ENCODE data around the gene SOWAHA. TPM values are rescaled to one million over a fixed set of nuclear protein-coding genes. Genes with fewer than 3 reads are reported as not detected.

SOWAHA gene
- total RNA-seq, 1 experiment from 2014 or later = 0.20 TPM

- Histone ChIP-seq H2BK120ac (ENCODE audit: low read depth, low read length, poor library complexity, severe bottlenecking) (no peak overlapping the region), H2AFZ (ENCODE audit: low read length) (no peak overlapping the region), H2BK20ac (ENCODE audit: low read depth, low read length, poor library complexity, severe bottlenecking) (no peak overlapping the region), H3K27me3 (ENCODE audit: insufficient read depth, low read length) (peaks cover 16% of the 10 kb centered on the region; the same call in 1 of the 2 replicates), H2BK12ac (ENCODE audit: insufficient read length, low read depth, low read length) (no peak overlapping the region), H3K4ac (ENCODE audit: low read depth, low read length) (no peak overlapping the region), H3K9ac (ENCODE audit: extremely low read depth, insufficient read length, low read length) (no peak overlapping the region), H3K9me3 (ENCODE audit: control insufficient read depth, low read depth, low read length) (no peaks in the 10 kb centered on the region), H3K79me1 (ENCODE audit: insufficient read depth, low read depth, low read length, poor library complexity, severe bottlenecking) (peaks cover 2% of the 10 kb centered on the region), H2BK5ac (ENCODE audit: insufficient read length, low read length) (no peak overlapping the region), H4K91ac (ENCODE audit: insufficient read length, low read depth, low read length) (no peak overlapping the region), H3K4me2 (ENCODE audit: insufficient read depth, insufficient read length, low read length) (peak overlapping the region; percentile 67), H3K27ac (ENCODE audit: insufficient read length, low read depth, low read length) (no peak overlapping the region), H3K4me1 (ENCODE audit: insufficient read depth, low read length) (peaks cover 6% of the 10 kb centered on the region; the same call in 1 of the 2 replicates), H3K56ac (ENCODE audit: insufficient read length, low read depth, low read length) (no peak overlapping the region), H4K8ac (replicated peaks; ENCODE audit: insufficient read length, low read depth, low read length) (no peak overlapping the region), H2AK5ac (ENCODE audit: insufficient read length, low read length) (no peak overlapping the region), H2BK15ac (ENCODE audit: low read depth, low read length) (no peak overlapping the region), H4K20me1 (ENCODE audit: control insufficient read depth, insufficient read depth, insufficient read length) (no peaks in the 10 kb centered on the region), H3K23me2 (ENCODE audit: insufficient read length, low read depth, low read length, poor library complexity, severe bottlenecking) (peaks cover 13% of the 10 kb centered on the region), H3K14ac (ENCODE audit: insufficient read depth, low read length) (no peak overlapping the region), H3K79me2 (ENCODE audit: insufficient read depth, low read length) (peaks cover 2% of the 10 kb centered on the region; the same call in 1 of the 2 replicates), H3K18ac (ENCODE audit: insufficient read length, low read depth, low read length) (no peak overlapping the region), H4K5ac (ENCODE audit: insufficient read length, low read depth, low read length) (no peak overlapping the region), H3K23ac (ENCODE audit: insufficient read length, low read depth, low read length) (no peak overlapping the region), H3T11ph (ENCODE audit: low read length) (no peak overlapping the region)
- Mint-ChIP-seq H3K27me3 (ENCODE audit: low read depth) (peaks cover 74% of the 10 kb centered on the region), H3K27ac (no peak overlapping the region), H3K4me1 (peaks cover 21 to 24% of the 10 kb centered on the region in 2 experiments), H3K36me3 (ENCODE audit: insufficient read depth in 1 of 3, low read depth in 3 of 3) (no peaks in the 10 kb centered on the region), H3K9me3 (no peaks in the 10 kb centered on the region; a peak in 1 of 5 replicates), H3K4me3 (peak overlapping the region in 1 of 2 experiments; percentile 17; a peak in 1 of 5 replicates)
- no peak for DNase-seq
- WGBS (ENCODE audit: extremely low coverage, insufficient read length, low lambda C conversion rate) = no CpG with 5 or more reads among the region's 40 CpGs
- TF ChIP-seq, protein P1, sequence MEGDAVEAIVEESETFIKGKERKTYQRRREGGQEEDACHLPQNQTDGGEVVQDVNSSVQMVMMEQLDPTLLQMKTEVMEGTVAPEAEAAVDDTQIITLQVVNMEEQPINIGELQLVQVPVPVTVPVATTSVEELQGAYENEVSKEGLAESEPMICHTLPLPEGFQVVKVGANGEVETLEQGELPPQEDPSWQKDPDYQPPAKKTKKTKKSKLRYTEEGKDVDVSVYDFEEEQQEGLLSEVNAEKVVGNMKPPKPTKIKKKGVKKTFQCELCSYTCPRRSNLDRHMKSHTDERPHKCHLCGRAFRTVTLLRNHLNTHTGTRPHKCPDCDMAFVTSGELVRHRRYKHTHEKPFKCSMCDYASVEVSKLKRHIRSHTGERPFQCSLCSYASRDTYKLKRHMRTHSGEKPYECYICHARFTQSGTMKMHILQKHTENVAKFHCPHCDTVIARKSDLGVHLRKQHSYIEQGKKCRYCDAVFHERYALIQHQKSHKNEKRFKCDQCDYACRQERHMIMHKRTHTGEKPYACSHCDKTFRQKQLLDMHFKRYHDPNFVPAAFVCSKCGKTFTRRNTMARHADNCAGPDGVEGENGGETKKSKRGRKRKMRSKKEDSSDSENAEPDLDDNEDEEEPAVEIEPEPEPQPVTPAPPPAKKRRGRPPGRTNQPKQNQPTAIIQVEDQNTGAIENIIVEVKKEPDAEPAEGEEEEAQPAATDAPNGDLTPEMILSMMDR (conservative IDR thresholded peaks at IDR 0.05) = no peak
Observed at GRCh38 chr5:132776938-132777208, 36.2 kb upstream of the SOWAHA start.
